ENCODE data around the gene HDAC9. TPM values are rescaled to one million over a fixed set of nuclear protein-coding genes. Genes with fewer than 3 reads are reported as not detected.
"Not testable (repeated sequence)": the region's sequence is repeated elsewhere in the genome, so short reads cannot be mapped to it uniquely, and the experiment has no call there.

The HDAC9 gene
- total RNA-seq, 1 donor: 20.9 TPM

GRCh38 chr7:18940593-18941134, 445.1 kb downstream of the HDAC9 start:
- H3K4me1 ChIP-seq (ENCODE audit: insufficient read depth, low read length): no peaks in the 10 kb centered on the region
- H3K4me3 ChIP-seq (ENCODE audit: low read length): no peak overlapping the region
- no peaks in the 10 kb centered on the region for H3K9me3 ChIP-seq (ENCODE audit: low read depth, low read length)
- no peaks in the 10 kb centered on the region for H3K27me3 ChIP-seq (ENCODE audit: insufficient read depth, low read length)

GRCh38 chr7:18941207-18941606, 445.7 kb downstream of the HDAC9 start:
- H3K27me3 ChIP-seq (ENCODE audit: insufficient read depth, low read length): no peaks in the 10 kb centered on the region
- H3K4me1 ChIP-seq (ENCODE audit: insufficient read depth, low read length): no peaks in the 10 kb centered on the region
- no peaks in the 10 kb centered on the region for H3K9me3 ChIP-seq (ENCODE audit: low read depth, low read length)
- H3K4me3 ChIP-seq (ENCODE audit: low read length): no peak overlapping the region

GRCh38 chr7:18948521-18948920, 453.0 kb downstream of the HDAC9 start:
- H3K27me3 ChIP-seq (ENCODE audit: insufficient read depth, low read length): no peaks in the 10 kb centered on the region
- no peaks in the 10 kb centered on the region for H3K9me3 ChIP-seq (ENCODE audit: low read depth, low read length)
- H3K4me3 ChIP-seq (ENCODE audit: low read length): no peak overlapping the region

GRCh38 chr7:18952846-18953245, 457.3 kb downstream of the HDAC9 start:
- Histone ChIP-seq H3K27me3 (ENCODE audit: insufficient read depth, low read length) (no peaks in the 10 kb centered on the region), H3K4me3 (ENCODE audit: low read length) (no peak overlapping the region), H3K4me1 (ENCODE audit: insufficient read depth, low read length) (no peaks in the 10 kb centered on the region), H3K9me3 (ENCODE audit: low read depth, low read length) (no peaks in the 10 kb centered on the region)

More at GRCh38 chr7:18948521-18948920, 453.0 kb downstream of the HDAC9 start:
- no peaks in the 10 kb centered on the region for H3K4me1 ChIP-seq (ENCODE audit: insufficient read depth, low read length)

GRCh38 chr7:18958627-18959026, 463.1 kb downstream of the HDAC9 start:
- Histone ChIP-seq H3K27me3 (ENCODE audit: insufficient read depth, low read length) (no peaks in the 10 kb centered on the region), H3K9me3 (ENCODE audit: low read depth, low read length) (no peaks in the 10 kb centered on the region), H3K4me3 (ENCODE audit: low read length) (no peak overlapping the region)

GRCh38 chr7:18960725-18961124, 465.2 kb downstream of the HDAC9 start:
- Histone ChIP-seq H3K9me3 (ENCODE audit: low read depth, low read length) (no peaks in the 10 kb centered on the region), H3K27me3 (ENCODE audit: insufficient read depth, low read length) (no peaks in the 10 kb centered on the region), H3K4me1 (ENCODE audit: insufficient read depth, low read length) (no peaks in the 10 kb centered on the region), H3K4me3 (ENCODE audit: low read length) (no peak overlapping the region)

More at GRCh38 chr7:18958627-18959026, 463.1 kb downstream of the HDAC9 start:
- H3K4me1 ChIP-seq (ENCODE audit: insufficient read depth, low read length): no peaks in the 10 kb centered on the region

- Histone ChIP-seq H3K27me3 (ENCODE audit: insufficient read depth, low read length) (no peaks in the 10 kb centered on the region), H3K4me3 (ENCODE audit: low read length) (no peak overlapping the region), H3K4me1 (ENCODE audit: insufficient read depth, low read length) (no peaks in the 10 kb centered on the region), H3K9me3 (ENCODE audit: low read depth, low read length) (no peaks in the 10 kb centered on the region)
These were observed 466.5 kb downstream of the HDAC9 start for GRCh38 chr7:18962031-18962430.

- no peaks in the 10 kb centered on the region for H3K9me3 ChIP-seq (ENCODE audit: low read depth, low read length)
- H3K4me3 ChIP-seq (ENCODE audit: low read length): no peak overlapping the region
- no peaks in the 10 kb centered on the region for H3K27me3 ChIP-seq (ENCODE audit: insufficient read depth, low read length)
- H3K4me1 ChIP-seq (ENCODE audit: insufficient read depth, low read length): no peaks in the 10 kb centered on the region
These were observed 470.1 kb downstream of the HDAC9 start for GRCh38 chr7:18965657-18966056.

GRCh38 chr7:18967755-18968154, 472.2 kb downstream of the HDAC9 start:
- H3K4me1 ChIP-seq (ENCODE audit: insufficient read depth, low read length); H3K9me3 ChIP-seq (ENCODE audit: low read depth, low read length); H3K27me3 ChIP-seq (ENCODE audit: insufficient read depth, low read length); H3K4me3 ChIP-seq (ENCODE audit: low read length): not testable (repeated sequence)

GRCh38 chr7:18971839-18972238, 476.3 kb downstream of the HDAC9 start:
- Histone ChIP-seq H3K9me3 (ENCODE audit: low read depth, low read length) (no peaks in the 10 kb centered on the region), H3K4me1 (ENCODE audit: insufficient read depth, low read length) (no peaks in the 10 kb centered on the region), H3K4me3 (ENCODE audit: low read length) (no peak overlapping the region), H3K27me3 (ENCODE audit: insufficient read depth, low read length) (no peaks in the 10 kb centered on the region)

GRCh38 chr7:18974803-18975202, 479.3 kb downstream of the HDAC9 start:
- Histone ChIP-seq H3K4me1 (ENCODE audit: insufficient read depth, low read length) (no peaks in the 10 kb centered on the region), H3K4me3 (ENCODE audit: low read length) (no peak overlapping the region), H3K27me3 (ENCODE audit: insufficient read depth, low read length) (no peaks in the 10 kb centered on the region), H3K9me3 (ENCODE audit: low read depth, low read length) (no peaks in the 10 kb centered on the region)

- Histone ChIP-seq H3K4me1 (ENCODE audit: insufficient read depth, low read length) (no peaks in the 10 kb centered on the region), H3K9me3 (ENCODE audit: low read depth, low read length) (no peaks in the 10 kb centered on the region), H3K27me3 (ENCODE audit: insufficient read depth, low read length) (no peaks in the 10 kb centered on the region), H3K4me3 (ENCODE audit: low read length) (no peak overlapping the region)
These were observed 479.7 kb downstream of the HDAC9 start for GRCh38 chr7:18975276-18975675.

- no peaks in the 10 kb centered on the region for H3K9me3 ChIP-seq (ENCODE audit: low read depth, low read length)
- H3K4me1 ChIP-seq (ENCODE audit: insufficient read depth, low read length): no peaks in the 10 kb centered on the region
- no peak overlapping the region for H3K4me3 ChIP-seq (ENCODE audit: low read length)
- H3K27me3 ChIP-seq (ENCODE audit: insufficient read depth, low read length): no peaks in the 10 kb centered on the region
These were observed 480.2 kb downstream of the HDAC9 start for GRCh38 chr7:18975689-18976280.

- Histone ChIP-seq H3K9me3 (ENCODE audit: low read depth, low read length) (no peaks in the 10 kb centered on the region), H3K4me3 (ENCODE audit: low read length) (no peak overlapping the region), H3K27me3 (ENCODE audit: insufficient read depth, low read length) (no peaks in the 10 kb centered on the region), H3K4me1 (ENCODE audit: insufficient read depth, low read length) (no peaks in the 10 kb centered on the region)
These were observed 481.3 kb downstream of the HDAC9 start for GRCh38 chr7:18976715-18977471.

- Histone ChIP-seq H3K4me3 (ENCODE audit: low read length) (no peak overlapping the region), H3K9me3 (ENCODE audit: low read depth, low read length) (no peaks in the 10 kb centered on the region), H3K27me3 (ENCODE audit: insufficient read depth, low read length) (no peaks in the 10 kb centered on the region), H3K4me1 (ENCODE audit: insufficient read depth, low read length) (no peaks in the 10 kb centered on the region)
These were observed 482.6 kb downstream of the HDAC9 start for GRCh38 chr7:18978108-18978495.

GRCh38 chr7:18990700-18991099, 495.2 kb downstream of the HDAC9 start:
- H3K9me3 ChIP-seq (ENCODE audit: low read depth, low read length); H3K4me3 ChIP-seq (ENCODE audit: low read length): not testable (repeated sequence)

More at GRCh38 chr7:18990700-18991099, 495.2 kb downstream of the HDAC9 start:
- not testable (repeated sequence) for H3K27me3 ChIP-seq (ENCODE audit: insufficient read depth, low read length); H3K4me1 ChIP-seq (ENCODE audit: insufficient read depth, low read length)

All from mononuclear cell (primary cell).